ENCODE results near the gene CCDC92B. TPM values are rescaled to one million over a fixed set of nuclear protein-coding genes. Genes with fewer than 3 reads are reported as not detected.
"Not testable (repeated sequence)": the region's sequence is repeated elsewhere in the genome, so short reads cannot be mapped to it uniquely, and the experiment has no call there.

The CCDC92B gene
- total RNA-seq, 1 donor from 2014 or later = 0.17 TPM

- H3K9me3 Mint-ChIP-seq = no peaks in the 10 kb centered on the region
- peak; percentile 94 for TF ChIP-seq CTCF (IDR thresholded peaks at IDR 0.05)
- TF ChIP-seq EZH2phosphoT487 (IDR thresholded peaks at IDR 0.05) = no peak
- Histone ChIP-seq H3K9me3 (ENCODE audit: low read depth) (no peaks in the 10 kb centered on the region), H3K27ac (no peak overlapping the region), H3K36me3 (no peaks in the 10 kb centered on the region), H3K4me3 (no peak overlapping the region), H3K27me3 (no peaks in the 10 kb centered on the region), H3K4me1 (no peaks in the 10 kb centered on the region), H3F3A (ENCODE audit: low read depth) (no peaks in the 10 kb centered on the region), H3K79me2 (ENCODE audit: low read depth) (no peaks in the 10 kb centered on the region), H3K4me2 (no peak overlapping the region), H4K20me1 (ENCODE audit: low read depth) (no peaks in the 10 kb centered on the region), H2AFZ (replicated peaks) (no peak overlapping the region), H3K9ac (no peak overlapping the region)
- DNase-seq (ENCODE audit: low spot score) = peak; percentile 93
- H3K27ac Mint-ChIP-seq = no peak overlapping the region
- H3K4me3 Mint-ChIP-seq = no peak overlapping the region
- no peaks in the 10 kb centered on the region for H3K36me3 Mint-ChIP-seq
- H3K4me1 Mint-ChIP-seq = peaks cover 12% of the 10 kb centered on the region
- H3K27me3 Mint-ChIP-seq (ENCODE audit: insufficient read depth, low read depth) = peaks cover 6% of the 10 kb centered on the region
Measured at GRCh38 chr17:2786176-2786881, 36.9 kb upstream of the CCDC92B start.

GRCh38 chr17:2785376-2785775 is 35.9 kb upstream of the CCDC92B start:
- H3K4me1 ChIP-seq; H4K20me1 ChIP-seq (ENCODE audit: low read depth); H3K4me2 ChIP-seq; H2AFZ ChIP-seq (replicated peaks); H3K36me3 Mint-ChIP-seq; H3K4me3 Mint-ChIP-seq; H3K36me3 ChIP-seq; H3K79me2 ChIP-seq (ENCODE audit: low read depth); H3K27me3 ChIP-seq; H3K9ac ChIP-seq; H3F3A ChIP-seq (ENCODE audit: low read depth); H3K9me3 ChIP-seq (ENCODE audit: low read depth); H3K4me3 ChIP-seq; H3K27me3 Mint-ChIP-seq (ENCODE audit: insufficient read depth, low read depth); H3K27ac ChIP-seq; H3K9me3 Mint-ChIP-seq; DNase-seq (ENCODE audit: low spot score); H3K27ac Mint-ChIP-seq: not testable (repeated sequence)
- H3K4me1 Mint-ChIP-seq = peaks cover 13% of the 10 kb centered on the region

GRCh38 chr17:2784864-2785263 is 35.4 kb upstream of the CCDC92B start:
- H3K36me3 Mint-ChIP-seq = no peaks in the 10 kb centered on the region
- no peak for DNase-seq (ENCODE audit: low spot score)
- H3K4me3 Mint-ChIP-seq = no peak overlapping the region
- H3K27ac Mint-ChIP-seq = no peak overlapping the region
- H4K20me1 ChIP-seq (ENCODE audit: low read depth) = no peaks in the 10 kb centered on the region
- no peak overlapping the region for H3K4me2 ChIP-seq
- TF ChIP-seq EZH2phosphoT487 (IDR thresholded peaks at IDR 0.05) = no peak
- TF ChIP-seq CTCF (IDR thresholded peaks at IDR 0.05) = no peak
- TF ChIP-seq EZH2 (IDR thresholded peaks at IDR 0.05) = no peak
- no peak overlapping the region for H2AFZ ChIP-seq (replicated peaks)
- H3K4me3 ChIP-seq = no peak overlapping the region
- H3K27me3 Mint-ChIP-seq (ENCODE audit: insufficient read depth, low read depth) = peaks cover 6% of the 10 kb centered on the region
- no peak overlapping the region for H3K9ac ChIP-seq
- no peaks in the 10 kb centered on the region for H3K79me2 ChIP-seq (ENCODE audit: low read depth)
- H3K4me1 ChIP-seq = no peaks in the 10 kb centered on the region
- no peaks in the 10 kb centered on the region for H3F3A ChIP-seq (ENCODE audit: low read depth)
- H3K27ac ChIP-seq = no peak overlapping the region
- no peaks in the 10 kb centered on the region for H3K27me3 ChIP-seq
- peaks cover 13% of the 10 kb centered on the region for H3K4me1 Mint-ChIP-seq
- no peaks in the 10 kb centered on the region for H3K36me3 ChIP-seq
- H3K9me3 ChIP-seq (ENCODE audit: low read depth) = no peaks in the 10 kb centered on the region
- no peaks in the 10 kb centered on the region for H3K9me3 Mint-ChIP-seq

- Histone ChIP-seq H2AFZ (replicated peaks) (no peak overlapping the region), H3K27ac (no peak overlapping the region), H3K4me1 (no peaks in the 10 kb centered on the region), H3K9me3 (ENCODE audit: low read depth) (no peaks in the 10 kb centered on the region), H3K27me3 (no peaks in the 10 kb centered on the region), H3K9ac (no peak overlapping the region), H3K4me2 (no peak overlapping the region), H3K79me2 (ENCODE audit: low read depth) (no peaks in the 10 kb centered on the region), H3K36me3 (no peaks in the 10 kb centered on the region), H3F3A (ENCODE audit: low read depth) (no peaks in the 10 kb centered on the region), H4K20me1 (ENCODE audit: low read depth) (no peaks in the 10 kb centered on the region), H3K4me3 (no peak overlapping the region)
- Mint-ChIP-seq H3K4me3 (no peak overlapping the region), H3K36me3 (no peaks in the 10 kb centered on the region), H3K27ac (peak overlapping the region; percentile 57), H3K9me3 (no peaks in the 10 kb centered on the region), H3K27me3 (ENCODE audit: insufficient read depth, low read depth) (peaks cover 14% of the 10 kb centered on the region), H3K4me1 (peaks cover 13% of the 10 kb centered on the region)
- TF ChIP-seq CTCF (IDR thresholded peaks at IDR 0.05) = no peak
- TF ChIP-seq EZH2 (IDR thresholded peaks at IDR 0.05) = no peak
- DNase-seq (ENCODE audit: low spot score) = no peak
Measured at GRCh38 chr17:2783310-2784030, 34.0 kb upstream of the CCDC92B start.

All from neural progenitor cell (in vitro differentiated cells).